NCI-H2196 (cell line): ENCODE measurements around the gene UXT.

Experiments used
- DNase-seq: peaks from one replicate; lab custom pipeline; 2025; ENCODE audit not compliant: unreplicated experiment; lab: John Stamatoyannopoulos, UW

Gene UXT

GRCh38 chrX:47649781-47650163, 9.2 kb downstream of the UXT start:
- DNase-seq, result no peak

GRCh38 chrX:47649271-47649670, 9.7 kb downstream of the UXT start:
- DNase-seq, result no peak

GRCh38 chrX:47648376-47648775, 10.6 kb downstream of the UXT start:
- no peak for DNase-seq

GRCh38 chrX:47646636-47647035, 12.3 kb downstream of the UXT start:
- DNase-seq, result no peak

- DNase-seq, result no peak
These were observed 13.4 kb downstream of the UXT start for GRCh38 chrX:47645530-47645929.

GRCh38 chrX:47644557-47645091, 14.4 kb downstream of the UXT start:
- no peak for DNase-seq

- DNase-seq, result peak; percentile 2
These were observed 15.1 kb downstream of the UXT start for GRCh38 chrX:47643926-47644325.

GRCh38 chrX:47638816-47639215, 20.2 kb downstream of the UXT start:
- no peak for DNase-seq

GRCh38 chrX:47637546-47638195, 21.3 kb downstream of the UXT start:
- DNase-seq, result no peak

GRCh38 chrX:47634871-47635575, 24.0 kb downstream of the UXT start:
- DNase-seq, result no peak

- DNase-seq, result no peak
These were observed 25.0 kb downstream of the UXT start for GRCh38 chrX:47633689-47634590.

GRCh38 chrX:47632666-47633065, 26.3 kb downstream of the UXT start:
- DNase-seq, result no peak

GRCh38 chrX:47631676-47632075, 27.3 kb downstream of the UXT start:
- no peak for DNase-seq

- DNase-seq, result no peak
These were observed 29.4 kb downstream of the UXT start, which contains the start of gene CFP for GRCh38 chrX:47629419-47630200. Gene CFP (minus strand): TSS chrX:47629930. CDS start chrX:47629844, 86 bp downstream.

GRCh38 chrX:47628982-47629381, 30.0 kb downstream of the UXT start:
- DNase-seq, result no peak

- DNase-seq, result no peak
These were observed 33.6 kb downstream of the UXT start for GRCh38 chrX:47625365-47625764.

GRCh38 chrX:47623540-47624027, 35.4 kb downstream of the UXT start:
- DNase-seq, result peak; percentile 76

- DNase-seq, result no peak
These were observed 37.1 kb downstream of the UXT start for GRCh38 chrX:47621851-47622250.

- no peak for DNase-seq
These were observed 38.7 kb downstream of the UXT start for GRCh38 chrX:47620303-47620685.

GRCh38 chrX:47619486-47620302, 39.3 kb downstream of the UXT start, which contains the start of gene SYN1:
Gene SYN1 (minus strand): TSS chrX:47619857. CDS start chrX:47619728, 129 bp downstream.
- peak; percentile 79 for DNase-seq
